OCI-LY1 (cell line): ENCODE data around the gene PTPRM.

Experiments
- H2AFZ ChIP-seq: fragments of 200-600 bp; sonication (generic), shearing (Covaris generic); 2 replicates; pipeline ENCODE4 v1.6.0; 2014; ENCODE audit warnings: antibody characterized with exemption, mild to moderate bottlenecking, low read length
- H3F3A ChIP-seq: fragments of 200-600 bp; sonication (generic), shearing (Covaris generic); 2 replicates; pipeline ENCODE4 v1.6.0; 2014; ENCODE audit warnings: mild to moderate bottlenecking, antibody characterized with exemption, low read length, moderate library complexity; ENCODE audit not compliant: insufficient read depth
- H3K27ac ChIP-seq: fragments of 200-600 bp; sonication (generic); 2 replicates; pipeline ENCODE4 v1.5.1; 2014; ENCODE audit warnings: low read length, mixed run types, mild to moderate bottlenecking, low read depth; ENCODE audit not compliant: poor library complexity, severe bottlenecking
- H3K27me3 ChIP-seq: fragments of 200-600 bp; sonication (generic); 2 replicates; pipeline ENCODE4 v1.6.0; 2014; ENCODE audit warnings: antibody characterized with exemption, mild to moderate bottlenecking, low read length, moderate library complexity; ENCODE audit not compliant: insufficient read depth
- H3K36me3 ChIP-seq: fragments of 200-600 bp; sonication (generic); 2 replicates; pipeline ENCODE4 v1.6.1; 2014; ENCODE audit warnings: mild to moderate bottlenecking, antibody characterized with exemption, low read length, moderate library complexity, mixed read lengths; ENCODE audit not compliant: insufficient read depth
- H3K4me1 ChIP-seq: fragments of 200-600 bp; sonication (generic); 2 replicates; pipeline ENCODE4 v1.5.1; 2014; ENCODE audit warnings: mild to moderate bottlenecking, low read length, moderate library complexity; ENCODE audit not compliant: insufficient read depth, severe bottlenecking
- H3K4me2 ChIP-seq: fragments of 200-600 bp; sonication (generic), shearing (Covaris generic); 2 replicates; pipeline ENCODE4 v1.6.1; 2014; ENCODE audit warnings: low read length
- H3K4me3 ChIP-seq: fragments of 200-600 bp; sonication (generic); 2 replicates; pipeline ENCODE4 v1.5.1; 2014; ENCODE audit warnings: low read length, low read depth, mild to moderate bottlenecking, mixed read lengths; ENCODE audit not compliant: poor library complexity, severe bottlenecking
- H3K79me2 ChIP-seq: fragments of 200-600 bp; shearing (Covaris generic); 2 replicates; pipeline ENCODE4 v1.6.1; 2016; ENCODE audit warnings: mixed run types, low read length, mixed read lengths; ENCODE audit not compliant: insufficient read depth
- H3K9ac ChIP-seq: fragments of 200-600 bp; sonication (generic), shearing (Covaris generic); 2 replicates; pipeline ENCODE4 v1.6.1; 2014; ENCODE audit warnings: mild to moderate bottlenecking, low read length, mixed read lengths
- H3K9me2 ChIP-seq: fragments of 200-600 bp; sonication (generic), shearing (Covaris generic); 2 replicates; pipeline ENCODE4 v1.6.1; 2014; ENCODE audit warnings: low read depth, mild to moderate bottlenecking, low read length, mixed read lengths
- H3K9me3 ChIP-seq: fragments of 200-600 bp; shearing (Covaris generic); 2 replicates; pipeline ENCODE4 v1.6.1; 2014; ENCODE audit warnings: low read length, mixed read lengths
- H4K20me1 ChIP-seq: fragments of 200-600 bp; sonication (generic), shearing (Covaris generic); 2 replicates; pipeline ENCODE4 v1.6.0; 2016; ENCODE audit warnings: mild to moderate bottlenecking, low read length; ENCODE audit not compliant: insufficient read depth
- EZH2 ChIP-seq: fragments of 200-600 bp; sonication (generic), shearing (Covaris generic); IDR thresholded peaks from 2 replicates; pipeline ENCODE4 v1.8.0; 2017; ENCODE audit warnings: borderline replicate concordance, mixed run types, mild to moderate bottlenecking, antibody characterized with exemption, low read length, moderate library complexity, mixed read lengths
- TF ChIP-seq, protein P1 (sequence below): fragments of 200-600 bp; sonication (generic), shearing (Covaris generic); IDR thresholded peaks from 2 replicates; pipeline ENCODE4 v1.5.1; 2017; ENCODE audit warnings: mild to moderate bottlenecking, antibody characterized with exemption, low read length, moderate library complexity, mixed read lengths

Gene PTPRM

DNA sequence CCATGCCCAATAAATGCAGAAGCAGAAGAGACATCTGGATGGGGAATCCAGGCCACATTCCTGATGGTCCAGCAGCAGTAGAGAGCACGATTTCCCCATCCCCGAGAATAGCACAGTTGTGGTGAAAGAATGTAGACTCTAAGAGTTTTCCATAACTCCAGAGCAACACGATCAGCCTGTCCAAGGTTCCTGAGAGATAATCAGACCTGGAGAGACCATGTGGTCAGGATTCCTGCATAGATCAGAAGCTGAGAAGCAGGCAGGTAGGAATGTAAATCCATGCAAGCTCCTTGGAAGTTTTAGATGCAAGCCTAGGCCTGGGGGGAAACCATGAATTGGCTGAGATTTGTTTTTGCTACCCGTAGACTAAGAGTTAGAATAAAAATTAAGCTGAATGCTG lies 34.2 kb upstream of the PTPRM start:
- Histone ChIP-seq H2AFZ (no peak overlapping the region), H4K20me1 (no peaks in the 10 kb centered on the region), H3F3A (no peaks in the 10 kb centered on the region), H3K4me2 (no peak overlapping the region), H3K79me2 (no peaks in the 10 kb centered on the region), H3K36me3 (no peaks in the 10 kb centered on the region), H3K9me2 (no peaks in the 10 kb centered on the region), H3K9ac (no peak overlapping the region), H3K4me1 (no peaks in the 10 kb centered on the region), H3K4me3 (no peak overlapping the region), H3K27me3 (no peaks in the 10 kb centered on the region), H3K9me3 (no peaks in the 10 kb centered on the region), H3K27ac (no peak overlapping the region)
- TF ChIP-seq, protein P1, sequence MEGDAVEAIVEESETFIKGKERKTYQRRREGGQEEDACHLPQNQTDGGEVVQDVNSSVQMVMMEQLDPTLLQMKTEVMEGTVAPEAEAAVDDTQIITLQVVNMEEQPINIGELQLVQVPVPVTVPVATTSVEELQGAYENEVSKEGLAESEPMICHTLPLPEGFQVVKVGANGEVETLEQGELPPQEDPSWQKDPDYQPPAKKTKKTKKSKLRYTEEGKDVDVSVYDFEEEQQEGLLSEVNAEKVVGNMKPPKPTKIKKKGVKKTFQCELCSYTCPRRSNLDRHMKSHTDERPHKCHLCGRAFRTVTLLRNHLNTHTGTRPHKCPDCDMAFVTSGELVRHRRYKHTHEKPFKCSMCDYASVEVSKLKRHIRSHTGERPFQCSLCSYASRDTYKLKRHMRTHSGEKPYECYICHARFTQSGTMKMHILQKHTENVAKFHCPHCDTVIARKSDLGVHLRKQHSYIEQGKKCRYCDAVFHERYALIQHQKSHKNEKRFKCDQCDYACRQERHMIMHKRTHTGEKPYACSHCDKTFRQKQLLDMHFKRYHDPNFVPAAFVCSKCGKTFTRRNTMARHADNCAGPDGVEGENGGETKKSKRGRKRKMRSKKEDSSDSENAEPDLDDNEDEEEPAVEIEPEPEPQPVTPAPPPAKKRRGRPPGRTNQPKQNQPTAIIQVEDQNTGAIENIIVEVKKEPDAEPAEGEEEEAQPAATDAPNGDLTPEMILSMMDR = no peak
- TF ChIP-seq EZH2 = no peak

GRCh38 chr18:7535436-7536205 lies 31.5 kb upstream of the PTPRM start:
- H3K79me2 ChIP-seq = no peaks in the 10 kb centered on the region
- H3K9ac ChIP-seq = no peak overlapping the region
- TF ChIP-seq, protein P1 = no peak
- no peak for TF ChIP-seq EZH2
- H3F3A ChIP-seq = no peaks in the 10 kb centered on the region
- no peaks in the 10 kb centered on the region for H4K20me1 ChIP-seq
- no peak overlapping the region for H3K27ac ChIP-seq
- H3K9me2 ChIP-seq = no peaks in the 10 kb centered on the region
- no peaks in the 10 kb centered on the region for H3K4me1 ChIP-seq
- no peaks in the 10 kb centered on the region for H3K9me3 ChIP-seq
- H3K36me3 ChIP-seq = no peaks in the 10 kb centered on the region
- H3K27me3 ChIP-seq = no peaks in the 10 kb centered on the region
- no peak overlapping the region for H2AFZ ChIP-seq
- H3K4me2 ChIP-seq = no peak overlapping the region
- no peak overlapping the region for H3K4me3 ChIP-seq

- Histone ChIP-seq H3F3A (no peaks in the 10 kb centered on the region), H3K79me2 (no peaks in the 10 kb centered on the region), H3K27ac (no peak overlapping the region), H3K4me3 (no peak overlapping the region), H3K9me2 (no peaks in the 10 kb centered on the region), H3K9ac (no peak overlapping the region), H2AFZ (no peak overlapping the region), H3K4me1 (no peaks in the 10 kb centered on the region), H3K36me3 (no peaks in the 10 kb centered on the region), H4K20me1 (no peaks in the 10 kb centered on the region), H3K27me3 (no peaks in the 10 kb centered on the region), H3K9me3 (no peaks in the 10 kb centered on the region), H3K4me2 (no peak overlapping the region)
- TF ChIP-seq, protein P1 = no peak
- TF ChIP-seq EZH2 = no peak
Observed at GRCh38 chr18:7537145-7537544, 30.0 kb upstream of the PTPRM start.
